NCI-H2029 (cell line): Measurements from ENCODE around the gene CTBP2.
"Not testable (repeated sequence)": the region's sequence is repeated elsewhere in the genome, so short reads cannot be mapped to it uniquely, and the experiment has no call there.

ENCODE experiments used
- DNase-seq: peaks from one replicate; lab custom pipeline; 2025; lab: John Stamatoyannopoulos, UW

The CTBP2 gene

GRCh38 chr10:125064681-125065492, 95.5 kb downstream of the CTBP2 start:
- DNase-seq: no peak

- DNase-seq: no peak
Measured at GRCh38 chr10:125063256-125063925, 97.0 kb downstream of the CTBP2 start.

- DNase-seq: no peak
Measured at GRCh38 chr10:125062914-125063230, 97.5 kb downstream of the CTBP2 start.

GRCh38 chr10:125062227-125062913, 98.0 kb downstream of the CTBP2 start:
- no peak for DNase-seq

GRCh38 chr10:125061557-125062226, 98.7 kb downstream of the CTBP2 start:
- no peak for DNase-seq

GRCh38 chr10:125060826-125061556, 99.4 kb downstream of the CTBP2 start:
- peak; percentile 5 for DNase-seq

GRCh38 chr10:125060482-125060825, 99.9 kb downstream of the CTBP2 start:
- DNase-seq: no peak

GRCh38 chr10:125060026-125060425, 100.3 kb downstream of the CTBP2 start:
- DNase-seq: no peak

GRCh38 chr10:125059348-125059747, 101.0 kb downstream of the CTBP2 start:
- DNase-seq: not testable (repeated sequence)

- peak; percentile 16 for DNase-seq
Measured at GRCh38 chr10:125057158-125058001, 103.0 kb downstream of the CTBP2 start.

GRCh38 chr10:125056161-125057132, 103.9 kb downstream of the CTBP2 start:
- DNase-seq: no peak

GRCh38 chr10:125055446-125055845, 104.9 kb downstream of the CTBP2 start:
- no peak for DNase-seq

- DNase-seq: no peak
Measured at GRCh38 chr10:125054669-125055268, 105.6 kb downstream of the CTBP2 start.

GRCh38 chr10:125054216-125054615, 106.1 kb downstream of the CTBP2 start:
- DNase-seq: no peak

- no peak for DNase-seq
Measured at GRCh38 chr10:125052146-125052545, 108.2 kb downstream of the CTBP2 start.

- no peak for DNase-seq
Measured at GRCh38 chr10:125050383-125050782, 110.0 kb downstream of the CTBP2 start.

- no peak for DNase-seq
Measured at GRCh38 chr10:125049216-125049881, 111.0 kb downstream of the CTBP2 start.

GRCh38 chr10:125048094-125048864, 112.1 kb downstream of the CTBP2 start:
- peak; percentile 37 for DNase-seq
